Fibroblast of skin of abdomen (primary cell): ENCODE data around the gene ANKRD49.

ENCODE experiments used
- DNase-seq: peaks from one replicate; pipeline ENCODE4 v3.0.0-alpha.2; 2013

Gene ANKRD49

GRCh38 chr11:94507485-94507884, 13.7 kb downstream of the ANKRD49 start:
- no peak for DNase-seq

- DNase-seq: peak; percentile 37
Measured at GRCh38 chr11:94511932-94512781, 18.4 kb downstream of the ANKRD49 start, which contains the start of gene C11orf97. C11orf97 (plus strand) TSS chr11:94512461; CDS start chr11:94512529, 68 bp downstream.

- DNase-seq: no peak
Measured at GRCh38 chr11:94513091-94513490, 19.3 kb downstream of the ANKRD49 start.

GRCh38 chr11:94515398-94515797, 21.6 kb downstream of the ANKRD49 start:
- no peak for DNase-seq

- DNase-seq: no peak
Measured at GRCh38 chr11:94516725-94517124, 22.9 kb downstream of the ANKRD49 start.

GRCh38 chr11:94518300-94518699, 24.5 kb downstream of the ANKRD49 start:
- DNase-seq: no peak

- DNase-seq: peak; percentile 24
Measured at GRCh38 chr11:94519478-94520084, 25.8 kb downstream of the ANKRD49 start.

- no peak for DNase-seq
Measured at GRCh38 chr11:94521684-94522083, 27.9 kb downstream of the ANKRD49 start.

GRCh38 chr11:94524341-94524740, 30.6 kb downstream of the ANKRD49 start:
- no peak for DNase-seq

GRCh38 chr11:94525546-94526324, 32.0 kb downstream of the ANKRD49 start:
- peak; percentile 88 for DNase-seq

GRCh38 chr11:94526645-94527438, 33.1 kb downstream of the ANKRD49 start:
- no peak for DNase-seq

GRCh38 chr11:94528551-94528950, 34.8 kb downstream of the ANKRD49 start:
- DNase-seq: no peak

GRCh38 chr11:94532211-94532610, 38.4 kb downstream of the ANKRD49 start:
- no peak for DNase-seq

- DNase-seq: no peak
Measured at GRCh38 chr11:94533206-94533605, 39.4 kb downstream of the ANKRD49 start.

GRCh38 chr11:94533696-94534630, 40.2 kb downstream of the ANKRD49 start:
- DNase-seq: no peak

GRCh38 chr11:94536386-94536785, 42.6 kb downstream of the ANKRD49 start:
- DNase-seq: no peak

GRCh38 chr11:94537031-94537600, 43.3 kb downstream of the ANKRD49 start:
- DNase-seq: peak; percentile 78

- no peak for DNase-seq
Measured at GRCh38 chr11:94539420-94539819, 45.6 kb downstream of the ANKRD49 start.

- DNase-seq: peak; percentile 86
Measured at GRCh38 chr11:94543695-94544645, 50.2 kb downstream of the ANKRD49 start, which contains the start of gene FUT4. FUT4 (plus strand) TSS chr11:94543921; CDS start chr11:94544134, 213 bp downstream.
